ENCODE data around the gene UGT1A4. TPM values are rescaled to one million over a fixed set of nuclear protein-coding genes. Genes with fewer than 3 reads are reported as not detected.
A peak's percentile ranks its signal among the peaks of the same experiment; 100 is the strongest.

UGT1A4 gene
- total RNA-seq, 2 experiments from 2014 or later, result not detected

- no peak overlapping the region for H3K4me3 Mint-ChIP-seq
- no peaks in the 10 kb centered on the region for H3K27me3 Mint-ChIP-seq
- DNase-seq (peak; percentile 29), ATAC-seq (no peak)
- H3K4me1 Mint-ChIP-seq, result no peaks in the 10 kb centered on the region
- H3K9me3 Mint-ChIP-seq (ENCODE audit: low read depth), result no peaks in the 10 kb centered on the region
- CTCF ChIA-PET, result no interaction called here
- no peaks in the 10 kb centered on the region for H3K36me3 Mint-ChIP-seq
- no peak overlapping the region for H3K27ac Mint-ChIP-seq
Observed at GRCh38 chr2:233794128-233794658, 75.7 kb downstream of the UGT1A4 start.

GRCh38 chr2:233795735-233796171 is 77.2 kb downstream of the UGT1A4 start:
- Mint-ChIP-seq H3K27ac (no peak overlapping the region), H3K9me3 (ENCODE audit: low read depth) (no peaks in the 10 kb centered on the region), H3K4me1 (peaks cover 2% of the 10 kb centered on the region), H3K4me3 (no peak overlapping the region), H3K27me3 (no peaks in the 10 kb centered on the region), H3K36me3 (no peaks in the 10 kb centered on the region)
- DNase-seq, result peak; percentile 31
- ATAC-seq, result no peak
- CTCF ChIA-PET, result no interaction called here

- Mint-ChIP-seq H3K9me3 (ENCODE audit: low read depth) (no peaks in the 10 kb centered on the region), H3K4me3 (no peak overlapping the region), H3K36me3 (no peaks in the 10 kb centered on the region), H3K27me3 (no peaks in the 10 kb centered on the region), H3K27ac (no peak overlapping the region), H3K4me1 (peaks cover 6% of the 10 kb centered on the region)
- CTCF ChIA-PET, result no interaction called here
- DNase-seq, result no peak
- ATAC-seq, result no peak
Observed at GRCh38 chr2:233796254-233796653, 77.7 kb downstream of the UGT1A4 start.

- no peak for ATAC-seq
- peak; percentile 27 for DNase-seq
- CTCF ChIA-PET, result no interaction called here
- Mint-ChIP-seq H3K27me3 (no peaks in the 10 kb centered on the region), H3K4me1 (peaks cover 12% of the 10 kb centered on the region), H3K4me3 (no peak overlapping the region), H3K27ac (no peak overlapping the region), H3K36me3 (no peaks in the 10 kb centered on the region), H3K9me3 (ENCODE audit: low read depth) (no peaks in the 10 kb centered on the region)
Observed at GRCh38 chr2:233798335-233799086, 80.0 kb downstream of the UGT1A4 start.

- no peak for ATAC-seq
- Mint-ChIP-seq H3K27ac (no peak overlapping the region), H3K36me3 (no peaks in the 10 kb centered on the region), H3K4me3 (no peak overlapping the region), H3K4me1 (peaks cover 12% of the 10 kb centered on the region), H3K9me3 (ENCODE audit: low read depth) (no peaks in the 10 kb centered on the region), H3K27me3 (no peaks in the 10 kb centered on the region)
- no peak for DNase-seq
- CTCF ChIA-PET, result no interaction called here
Observed at GRCh38 chr2:233799087-233799665, 80.6 kb downstream of the UGT1A4 start.

- no peaks in the 10 kb centered on the region for H3K9me3 Mint-ChIP-seq (ENCODE audit: low read depth)
- peaks cover 12% of the 10 kb centered on the region for H3K4me1 Mint-ChIP-seq
- H3K27ac Mint-ChIP-seq, result no peak overlapping the region
- ATAC-seq (no peak), DNase-seq (no peak)
- H3K36me3 Mint-ChIP-seq, result no peaks in the 10 kb centered on the region
- H3K27me3 Mint-ChIP-seq, result peaks cover 2% of the 10 kb centered on the region
- CTCF ChIA-PET, result no interaction called here
- no peak overlapping the region for H3K4me3 Mint-ChIP-seq
Observed at GRCh38 chr2:233799716-233800115, 81.2 kb downstream of the UGT1A4 start.

GRCh38 chr2:233800208-233800607 is 81.7 kb downstream of the UGT1A4 start:
- DNase-seq (peak; percentile 31), ATAC-seq (no peak)
- CTCF ChIA-PET, result no interaction called here
- Mint-ChIP-seq H3K9me3 (ENCODE audit: low read depth) (no peaks in the 10 kb centered on the region), H3K4me1 (peaks cover 12% of the 10 kb centered on the region), H3K36me3 (no peaks in the 10 kb centered on the region), H3K27ac (no peak overlapping the region), H3K4me3 (no peak overlapping the region), H3K27me3 (peaks cover 7% of the 10 kb centered on the region)

GRCh38 chr2:233801357-233802131 is 83.0 kb downstream of the UGT1A4 start:
- H3K27ac Mint-ChIP-seq, result no peak overlapping the region
- no peaks in the 10 kb centered on the region for H3K36me3 Mint-ChIP-seq
- ATAC-seq (peak; percentile 76), DNase-seq (peak; percentile 59)
- peaks cover 17% of the 10 kb centered on the region for H3K27me3 Mint-ChIP-seq
- CTCF ChIA-PET, result no interaction called here
- no peaks in the 10 kb centered on the region for H3K9me3 Mint-ChIP-seq (ENCODE audit: low read depth)
- H3K4me3 Mint-ChIP-seq, result no peak overlapping the region
- H3K4me1 Mint-ChIP-seq, result peaks cover 12% of the 10 kb centered on the region

GRCh38 chr2:233802132-233802815 is 83.7 kb downstream of the UGT1A4 start:
- H3K9me3 Mint-ChIP-seq (ENCODE audit: low read depth), result no peaks in the 10 kb centered on the region
- CTCF ChIA-PET, result no interaction called here

GRCh38 chr2:233803292-233803911 is 84.9 kb downstream of the UGT1A4 start:
- H3K4me1 Mint-ChIP-seq, result peaks cover 12% of the 10 kb centered on the region
- H3K27me3 Mint-ChIP-seq, result peaks cover 21% of the 10 kb centered on the region
- ATAC-seq (no peak), DNase-seq (peak; percentile 22)
- no peak overlapping the region for H3K27ac Mint-ChIP-seq
- H3K36me3 Mint-ChIP-seq, result no peaks in the 10 kb centered on the region
- no peaks in the 10 kb centered on the region for H3K9me3 Mint-ChIP-seq (ENCODE audit: low read depth)
- CTCF ChIA-PET, result no interaction called here
- no peak overlapping the region for H3K4me3 Mint-ChIP-seq

More at GRCh38 chr2:233802132-233802815, 83.7 kb downstream of the UGT1A4 start:
- no peak for DNase-seq
- Mint-ChIP-seq H3K36me3 (no peaks in the 10 kb centered on the region), H3K4me1 (peaks cover 12% of the 10 kb centered on the region), H3K27ac (no peak overlapping the region), H3K4me3 (no peak overlapping the region), H3K27me3 (peaks cover 17% of the 10 kb centered on the region)
- ATAC-seq, result no peak

GRCh38 chr2:233803994-233804393 is 85.5 kb downstream of the UGT1A4 start:
- Mint-ChIP-seq H3K4me1 (peaks cover 12% of the 10 kb centered on the region), H3K27ac (no peak overlapping the region), H3K9me3 (ENCODE audit: low read depth) (no peaks in the 10 kb centered on the region), H3K27me3 (peaks cover 23% of the 10 kb centered on the region), H3K36me3 (no peaks in the 10 kb centered on the region), H3K4me3 (no peak overlapping the region)
- DNase-seq (peak; percentile 25), ATAC-seq (no peak)
- CTCF ChIA-PET, result no interaction called here

- Mint-ChIP-seq H3K36me3 (no peaks in the 10 kb centered on the region), H3K4me1 (no peaks in the 10 kb centered on the region), H3K27ac (no peak overlapping the region), H3K9me3 (ENCODE audit: low read depth) (no peaks in the 10 kb centered on the region), H3K4me3 (no peak overlapping the region), H3K27me3 (peaks cover 32% of the 10 kb centered on the region)
- peak; percentile 31 for DNase-seq
- no peak for ATAC-seq
- CTCF ChIA-PET, result no interaction called here
Observed at GRCh38 chr2:233807215-233807865, 88.8 kb downstream of the UGT1A4 start.

Measured in activated CD8-positive, alpha-beta memory T cell treated with anti-CD3 and anti-CD28 coated beads, Interleukin-2, amount 10 ng/mL, durations not matched to agents 7 days and 5 days (primary cell).